CD14-positive monocyte (primary cell): ENCODE measurements around the gene IGSF9B. TPM values are rescaled to one million over a fixed set of nuclear protein-coding genes. Genes with fewer than 3 reads are reported as not detected.

Experiments
- DNase-seq, 3 donors: peaks; one replicate each; pipeline ENCODE4 v3.0.0-alpha.2; 2011 to 2022
- H2AFZ ChIP-seq: 2 replicates; pipeline ENCODE4 v1.6.0; 2012; ENCODE audit warnings: mild to moderate bottlenecking, low read depth, low read length, inconsistent platforms; ENCODE audit not compliant: insufficient read depth, poor library complexity, severe bottlenecking
- H3K27ac ChIP-seq, 2 donors: 1 replicate in 1 of 2; 2 replicates in 1 of 2; pipeline ENCODE4 v1.5.1; 2012 to 2013; ENCODE audit warnings: low read length in 2 of 2, control low read depth in 1 of 2, inconsistent platforms in 1 of 2, low read depth in 1 of 2, mild to moderate bottlenecking in 1 of 2
- H3K27me3 ChIP-seq, 2 donors: one replicate each; pipeline versions ENCODE4 v1.6.0 to v1.6.1; 2011 to 2013; ENCODE audit warnings: low read length in 2 of 2; ENCODE audit not compliant: control insufficient read depth in 2 of 2, insufficient read depth in 2 of 2
- H3K36me3 ChIP-seq, 2 donors: replicated peaks in 1 of 2; 1 replicate in 1 of 2; 2 replicates in 1 of 2; pipeline versions ENCODE4 v1.5.1 to v1.6.1; 2012 to 2013; ENCODE audit warnings: low read length in 2 of 2, control low read depth in 1 of 2, inconsistent platforms in 1 of 2, mild to moderate bottlenecking in 1 of 2; ENCODE audit not compliant: insufficient read depth in 2 of 2, control insufficient read depth in 1 of 2
- H3K4me1 ChIP-seq, 2 donors: 1 replicate in 1 of 2; 2 replicates in 1 of 2; pipeline versions ENCODE4 v1.5.1 to v1.6.1; 2012 to 2013; ENCODE audit warnings: low read length in 2 of 2, control low read depth in 1 of 2, inconsistent platforms in 1 of 2, mild to moderate bottlenecking in 1 of 2, moderate library complexity in 1 of 2; ENCODE audit not compliant: insufficient read depth in 2 of 2, control insufficient read depth in 1 of 2
- H3K4me2 ChIP-seq: replicated peaks from 2 replicates; pipeline ENCODE3; 2012; ENCODE audit warnings: low read length, moderate library complexity, mild to moderate bottlenecking; ENCODE audit not compliant: poor library complexity, severe bottlenecking; ENCODE audit errors: extremely low read depth
- H3K4me3 ChIP-seq, 3 experiments: fragments of 200-600 bp in 1 of 3; sonication (generic) in 1 of 3; replicated peaks in 1 of 3; 1 replicate in 2 of 3; 2 replicates in 1 of 3; pipeline ENCODE4 v1.5.1; 2011 to 2013; ENCODE audit warnings: low read length in 3 of 3, mild to moderate bottlenecking in 3 of 3, control low read depth in 2 of 3, low read depth in 2 of 3, inconsistent platforms in 1 of 3, moderate library complexity in 1 of 3
- H3K79me2 ChIP-seq: 2 replicates; pipeline ENCODE4 v1.6.0; 2012; ENCODE audit warnings: mild to moderate bottlenecking, control low read depth, inconsistent platforms, low read length, moderate library complexity; ENCODE audit not compliant: insufficient read depth
- H3K9ac ChIP-seq: 2 replicates; pipeline ENCODE4 v1.6.0; 2017; ENCODE audit warnings: low read length, mild to moderate bottlenecking; ENCODE audit not compliant: insufficient read depth, poor library complexity, severe bottlenecking
- H3K9me3 ChIP-seq, 2 donors: replicated peaks in 1 of 2; 1 replicate in 1 of 2; 2 replicates in 1 of 2; pipeline versions ENCODE4 v1.5.1 to v1.6.1; 2012 to 2013; ENCODE audit warnings: low read length in 2 of 2, control low read depth in 1 of 2; ENCODE audit not compliant: control insufficient read depth in 1 of 2, insufficient read depth in 1 of 2
- H4K20me1 ChIP-seq: 2 replicates; pipeline ENCODE4 v1.6.0; 2012; ENCODE audit warnings: mild to moderate bottlenecking, low read length, control low read depth, moderate library complexity; ENCODE audit not compliant: insufficient read depth
- H3K27ac Mint-ChIP-seq, 7 donors: one replicate each; pipeline ENCODE4 v1.8.0; 2020; ENCODE audit warnings: mild to moderate bottlenecking in 7 of 7, mixed read lengths in 7 of 7, moderate library complexity in 6 of 7, inconsistent platforms in 2 of 7
- H3K27me3 Mint-ChIP-seq, 3 donors: one replicate each; pipeline ENCODE4 v1.8.0; 2021 to 2022; ENCODE audit warnings: low read depth in 3 of 3, mild to moderate bottlenecking in 3 of 3, mixed read lengths in 3 of 3, moderate library complexity in 3 of 3, inconsistent platforms in 1 of 3
- H3K36me3 Mint-ChIP-seq, 2 donors: one replicate each; pipeline ENCODE4 v1.8.0; 2020; ENCODE audit warnings: mixed read lengths in 2 of 2, inconsistent platforms in 1 of 2, mild to moderate bottlenecking in 1 of 2
- H3K4me1 Mint-ChIP-seq: one replicate; pipeline ENCODE4 v1.8.0; 2020; ENCODE audit warnings: mild to moderate bottlenecking, mixed read lengths
- H3K4me3 Mint-ChIP-seq, 2 donors: one replicate each; pipeline ENCODE4 v1.8.0; 2020; ENCODE audit warnings: mild to moderate bottlenecking in 2 of 2, mixed read lengths in 2 of 2, moderate library complexity in 1 of 2
- H3K9me3 Mint-ChIP-seq, 7 donors: one replicate each; pipeline ENCODE4 v1.8.0; 2020 to 2022; ENCODE audit warnings: mixed read lengths in 7 of 7, mild to moderate bottlenecking in 6 of 7, moderate library complexity in 6 of 7, inconsistent platforms in 2 of 7
- WGBS: methylation state at CpG from one replicate; pipeline ENCODE4 v1.1.5; 2013; ENCODE audit warnings: missing lambda C conversion rate; ENCODE audit not compliant: insufficient coverage; 5-methylcytosine and 5-hydroxymethylcytosine counted together
- intact Hi-C, 2 donors: fragments of 100-400 bp; cut with micrococcal nuclease; formaldehyde crosslinking; loops; one replicate each; pipeline versions ENCODE4 v1.15.0 to v1.15.1; 2023
- polyA plus RNA-seq, 3 donors: library from polyadenylated mRNA; depleted of rRNA in 1 of 3; unstranded in 2 of 3; stranded (reverse) in 1 of 3; fragments of 300-500 nt in 2 of 3; fragments of >200 nt in 1 of 3; fragmentation: Illumina TruSeq in 2 of 3; gene quantifications; 1 replicate in 2 of 3; 2 replicates in 1 of 3; pipeline ENCODE4 v1.2.3, GENCODE V29; 2012 to 2021
- TF ChIP-seq, protein P1 (sequence below): fragments of 200-600 bp; IDR thresholded peaks from one replicate; pipeline ENCODE4 v1.8.0; 2022; ENCODE audit warnings: antibody characterized with exemption, mild to moderate bottlenecking

IGSF9B gene
- polyA plus RNA-seq, 3 donors, result not detected

GRCh38 chr11:133957900-133958299 lies 1.1 kb upstream of the IGSF9B start:
- intact Hi-C loops, result no loop called here
- TF ChIP-seq, protein P1, sequence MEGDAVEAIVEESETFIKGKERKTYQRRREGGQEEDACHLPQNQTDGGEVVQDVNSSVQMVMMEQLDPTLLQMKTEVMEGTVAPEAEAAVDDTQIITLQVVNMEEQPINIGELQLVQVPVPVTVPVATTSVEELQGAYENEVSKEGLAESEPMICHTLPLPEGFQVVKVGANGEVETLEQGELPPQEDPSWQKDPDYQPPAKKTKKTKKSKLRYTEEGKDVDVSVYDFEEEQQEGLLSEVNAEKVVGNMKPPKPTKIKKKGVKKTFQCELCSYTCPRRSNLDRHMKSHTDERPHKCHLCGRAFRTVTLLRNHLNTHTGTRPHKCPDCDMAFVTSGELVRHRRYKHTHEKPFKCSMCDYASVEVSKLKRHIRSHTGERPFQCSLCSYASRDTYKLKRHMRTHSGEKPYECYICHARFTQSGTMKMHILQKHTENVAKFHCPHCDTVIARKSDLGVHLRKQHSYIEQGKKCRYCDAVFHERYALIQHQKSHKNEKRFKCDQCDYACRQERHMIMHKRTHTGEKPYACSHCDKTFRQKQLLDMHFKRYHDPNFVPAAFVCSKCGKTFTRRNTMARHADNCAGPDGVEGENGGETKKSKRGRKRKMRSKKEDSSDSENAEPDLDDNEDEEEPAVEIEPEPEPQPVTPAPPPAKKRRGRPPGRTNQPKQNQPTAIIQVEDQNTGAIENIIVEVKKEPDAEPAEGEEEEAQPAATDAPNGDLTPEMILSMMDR, result no peak
- Histone ChIP-seq H2AFZ (no peak overlapping the region), H3K4me2 (no peak overlapping the region), H3K36me3 (no peaks in the 10 kb centered on the region), H3K27me3 (peaks cover 37 to 54% of the 10 kb centered on the region in 2 donors), H3K9ac (no peak overlapping the region), H3K9me3 (peaks cover 0 to 16% of the 10 kb centered on the region in 2 donors), H4K20me1 (no peaks in the 10 kb centered on the region), H3K79me2 (no peaks in the 10 kb centered on the region), H3K27ac (no peak overlapping the region), H3K4me1 (no peaks in the 10 kb centered on the region), H3K4me3 (no peak overlapping the region)
- H3K36me3 Mint-ChIP-seq, result no peaks in the 10 kb centered on the region
- peaks cover 52 to 64% (median 59%) of the 10 kb centered on the region in 3 donors for H3K27me3 Mint-ChIP-seq
- H3K4me1 Mint-ChIP-seq, result peaks cover 5% of the 10 kb centered on the region
- no peak for DNase-seq
- no peak overlapping the region for H3K27ac Mint-ChIP-seq
- 91% methylated on average over 4 of the region's 7 CpGs for WGBS
- H3K9me3 Mint-ChIP-seq, result peaks cover 0 to 10% (median 4%) of the 10 kb centered on the region in 7 donors
- peak overlapping the region in 1 of 2 donors; percentile 85 for H3K4me3 Mint-ChIP-seq

- H3K27me3 Mint-ChIP-seq, result peaks cover 53 to 63% (median 57%) of the 10 kb centered on the region in 3 donors
- H2AFZ ChIP-seq, result no peak overlapping the region
- intact Hi-C loops, result no loop called here
- TF ChIP-seq, protein P1, result no peak
- no peaks in the 10 kb centered on the region for H3K4me1 ChIP-seq
- no peak overlapping the region for H3K4me2 ChIP-seq
- no peak overlapping the region for H3K27ac ChIP-seq
- no peak overlapping the region for H3K4me3 ChIP-seq
- peaks cover 5% of the 10 kb centered on the region for H3K4me1 Mint-ChIP-seq
- H3K27me3 ChIP-seq, result peaks cover 37 to 54% of the 10 kb centered on the region in 2 donors
- no peak overlapping the region for H3K27ac Mint-ChIP-seq
- WGBS, result under 1% methylated on average over 55 of the region's 58 CpGs
- H3K9me3 ChIP-seq, result peaks cover 0 to 16% of the 10 kb centered on the region in 2 donors
- H3K36me3 ChIP-seq, result no peaks in the 10 kb centered on the region
- no peaks in the 10 kb centered on the region for H4K20me1 ChIP-seq
- H3K79me2 ChIP-seq, result no peaks in the 10 kb centered on the region
- H3K36me3 Mint-ChIP-seq, result no peaks in the 10 kb centered on the region
- H3K9ac ChIP-seq, result no peak overlapping the region
- no peak for DNase-seq
- no peak overlapping the region for H3K4me3 Mint-ChIP-seq
- H3K9me3 Mint-ChIP-seq, result peaks cover 0 to 10% (median 4%) of the 10 kb centered on the region in 7 donors
These were observed 785 bp downstream of the IGSF9B start for GRCh38 chr11:133955945-133956421.
